Hematopoietic multipotent progenitor cell treated with erythropoietin and hydrocortisone succinate and interleukin-3 and kit ligand, for 17 days (in vitro differentiated cells): ENCODE results near the gene KDELR3.

Source experiments
- DNase-seq: peaks from one replicate; pipeline ENCODE4 v3.0.0-alpha.2; 2015; ENCODE audit warnings: low spot score

The KDELR3 gene

GRCh38 chr22:38467904-38468442 is at the start of gene KDELR3:
TSS of gene KDELR3 (plus strand) at chr22:38468096. CDS start at chr22:38468234, 138 bp downstream.
- no peak for DNase-seq

- no peak for DNase-seq
Measured at GRCh38 chr22:38418589-38418988, 49.3 kb upstream of the KDELR3 start.

GRCh38 chr22:38419121-38419857 is 48.6 kb upstream of the KDELR3 start:
- no peak for DNase-seq

- DNase-seq = no peak
Measured at GRCh38 chr22:38419858-38420160, 48.1 kb upstream of the KDELR3 start.

GRCh38 chr22:38420734-38421133 is 47.2 kb upstream of the KDELR3 start:
- DNase-seq = no peak

GRCh38 chr22:38422611-38423511 is 45.0 kb upstream of the KDELR3 start:
- DNase-seq = no peak

GRCh38 chr22:38423512-38424503 is 44.1 kb upstream of the KDELR3 start:
- DNase-seq = no peak

- no peak for DNase-seq
Measured at GRCh38 chr22:38424525-38425080, 43.3 kb upstream of the KDELR3 start.

GRCh38 chr22:38426628-38427027 is 41.3 kb upstream of the KDELR3 start:
- no peak for DNase-seq

GRCh38 chr22:38427465-38427864 is 40.4 kb upstream of the KDELR3 start:
- no peak for DNase-seq

- no peak for DNase-seq
Measured at GRCh38 chr22:38427940-38428339, 40.0 kb upstream of the KDELR3 start.

GRCh38 chr22:38428714-38429113 is 39.2 kb upstream of the KDELR3 start:
- DNase-seq = no peak

GRCh38 chr22:38429499-38430068 is 38.3 kb upstream of the KDELR3 start:
- DNase-seq = no peak

GRCh38 chr22:38431266-38432010 is 36.5 kb upstream of the KDELR3 start:
- no peak for DNase-seq

GRCh38 chr22:38432264-38432663 is 35.6 kb upstream of the KDELR3 start:
- no peak for DNase-seq

GRCh38 chr22:38433871-38434270 is 34.0 kb upstream of the KDELR3 start:
- no peak for DNase-seq

- no peak for DNase-seq
Measured at GRCh38 chr22:38435010-38435409, 32.9 kb upstream of the KDELR3 start.

GRCh38 chr22:38435965-38436364 is 31.9 kb upstream of the KDELR3 start:
- no peak for DNase-seq

GRCh38 chr22:38436629-38437395 is 31.1 kb upstream of the KDELR3 start:
- DNase-seq = no peak

GRCh38 chr22:38437416-38437815 is 30.5 kb upstream of the KDELR3 start:
- no peak for DNase-seq
